ENCODE data around the gene CNTD1. TPM values are rescaled to one million over a fixed set of nuclear protein-coding genes. Genes with fewer than 3 reads are reported as not detected.

The CNTD1 gene
- total RNA-seq, 2 donors from 2014 or later = not detected

DNA sequence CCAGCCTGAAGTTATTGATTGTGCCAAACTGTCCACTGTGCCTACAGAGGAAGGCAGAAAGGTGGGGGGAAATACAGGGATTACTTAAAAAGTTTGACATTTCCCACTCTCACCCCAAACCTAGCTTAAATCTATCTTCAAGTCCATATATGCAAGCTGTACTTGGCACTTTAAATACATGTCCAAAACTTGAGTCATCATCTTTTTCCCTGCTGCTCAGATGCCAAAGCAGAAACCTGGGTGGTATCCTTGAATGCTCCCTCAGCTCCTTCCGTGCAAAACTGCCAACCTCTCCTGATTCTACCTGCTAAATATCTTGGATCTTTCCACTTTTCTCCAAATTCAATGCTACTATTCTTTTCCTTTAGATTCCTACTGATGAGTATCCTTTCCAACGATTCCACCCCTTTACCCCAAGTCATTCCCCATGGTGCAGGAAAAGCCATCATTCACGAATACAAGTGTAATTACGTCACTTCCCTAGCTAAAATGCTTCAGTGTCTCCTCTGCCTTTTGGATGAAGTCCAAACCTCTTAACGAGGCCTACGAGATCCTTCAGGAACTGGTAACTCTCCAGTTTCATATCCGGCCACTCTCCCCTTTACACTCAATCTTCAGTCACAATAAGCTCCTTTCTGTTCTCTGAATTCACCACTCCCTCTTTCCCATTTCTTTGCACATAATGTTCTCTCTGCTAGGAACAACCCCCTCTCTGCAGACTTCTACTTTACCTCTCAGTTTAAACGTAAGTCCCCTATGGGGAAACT is 16.2 kb downstream of the CNTD1 start:
- TF ChIP-seq, protein P1, sequence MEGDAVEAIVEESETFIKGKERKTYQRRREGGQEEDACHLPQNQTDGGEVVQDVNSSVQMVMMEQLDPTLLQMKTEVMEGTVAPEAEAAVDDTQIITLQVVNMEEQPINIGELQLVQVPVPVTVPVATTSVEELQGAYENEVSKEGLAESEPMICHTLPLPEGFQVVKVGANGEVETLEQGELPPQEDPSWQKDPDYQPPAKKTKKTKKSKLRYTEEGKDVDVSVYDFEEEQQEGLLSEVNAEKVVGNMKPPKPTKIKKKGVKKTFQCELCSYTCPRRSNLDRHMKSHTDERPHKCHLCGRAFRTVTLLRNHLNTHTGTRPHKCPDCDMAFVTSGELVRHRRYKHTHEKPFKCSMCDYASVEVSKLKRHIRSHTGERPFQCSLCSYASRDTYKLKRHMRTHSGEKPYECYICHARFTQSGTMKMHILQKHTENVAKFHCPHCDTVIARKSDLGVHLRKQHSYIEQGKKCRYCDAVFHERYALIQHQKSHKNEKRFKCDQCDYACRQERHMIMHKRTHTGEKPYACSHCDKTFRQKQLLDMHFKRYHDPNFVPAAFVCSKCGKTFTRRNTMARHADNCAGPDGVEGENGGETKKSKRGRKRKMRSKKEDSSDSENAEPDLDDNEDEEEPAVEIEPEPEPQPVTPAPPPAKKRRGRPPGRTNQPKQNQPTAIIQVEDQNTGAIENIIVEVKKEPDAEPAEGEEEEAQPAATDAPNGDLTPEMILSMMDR (conservative IDR thresholded peaks at IDR 0.05) = no peak
- H3K36me3 ChIP-seq (ENCODE audit: control insufficient read depth, insufficient read depth, low read length) = peaks cover 83% of the 10 kb centered on the region
- DNase-seq = no peak
- H3K27me3 Mint-ChIP-seq (ENCODE audit: insufficient read depth) = no peaks in the 10 kb centered on the region
- H3K36me3 Mint-ChIP-seq (ENCODE audit: low read depth) = peaks cover 70% of the 10 kb centered on the region
- no peak overlapping the region for H3K9ac ChIP-seq (ENCODE audit: extremely low read depth, low read length, poor library complexity, severe bottlenecking)
- H3K9me3 ChIP-seq (ENCODE audit: control insufficient read depth, low read length) = no peaks in the 10 kb centered on the region
- H3K4me3 ChIP-seq (ENCODE audit: low read length) = no peak overlapping the region
- no peak overlapping the region for H3K4me3 Mint-ChIP-seq
- no peak overlapping the region for H3K27ac ChIP-seq (ENCODE audit: low read depth, low read length)
- WGBS, 2 experiments (ENCODE audit: insufficient coverage in 1 of 2, insufficient read length in 1 of 2) = 93 to 96% methylated on average over 8 of the region's 8 CpGs
- no peaks in the 10 kb centered on the region for H3K9me3 Mint-ChIP-seq
- no peaks in the 10 kb centered on the region for H3K4me1 ChIP-seq (ENCODE audit: control insufficient read depth, insufficient read depth, low read length)
- H3K27me3 ChIP-seq (ENCODE audit: control insufficient read depth, insufficient read depth, low read length, poor library complexity, severe bottlenecking) = no peaks in the 10 kb centered on the region
- no peaks in the 10 kb centered on the region for H3K4me1 Mint-ChIP-seq
- H3K27ac Mint-ChIP-seq = no peak overlapping the region

DNA sequence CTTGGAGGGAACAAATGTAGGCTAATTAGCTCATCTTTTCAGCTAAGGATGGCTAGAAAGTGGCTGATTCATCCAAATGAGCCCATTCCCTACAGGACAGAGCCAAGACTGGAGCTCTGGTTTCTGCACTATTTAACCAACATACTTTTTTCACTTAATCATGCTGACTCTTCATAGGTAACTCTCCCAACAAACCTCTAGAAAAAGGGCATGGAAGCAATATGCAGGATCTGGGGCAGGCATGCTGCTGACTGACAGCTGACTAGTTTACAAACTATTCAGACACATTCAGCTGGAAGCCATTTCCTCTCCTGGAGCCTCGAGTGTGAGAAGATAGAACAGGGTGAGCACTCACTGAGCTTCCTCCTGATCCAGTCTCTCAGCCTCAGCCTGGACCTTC is 19.2 kb downstream of the CNTD1 start:
- no peaks in the 10 kb centered on the region for H3K27me3 ChIP-seq (ENCODE audit: control insufficient read depth, insufficient read depth, low read length, poor library complexity, severe bottlenecking)
- Mint-ChIP-seq H3K36me3 (ENCODE audit: low read depth) (peaks cover 65% of the 10 kb centered on the region), H3K4me3 (no peak overlapping the region), H3K4me1 (peaks cover 2% of the 10 kb centered on the region), H3K27ac (no peak overlapping the region), H3K9me3 (no peaks in the 10 kb centered on the region), H3K27me3 (ENCODE audit: insufficient read depth) (no peaks in the 10 kb centered on the region)
- TF ChIP-seq, protein P1 (conservative IDR thresholded peaks at IDR 0.05) = no peak
- no peaks in the 10 kb centered on the region for H3K4me1 ChIP-seq (ENCODE audit: control insufficient read depth, insufficient read depth, low read length)
- H3K4me3 ChIP-seq (ENCODE audit: low read length) = no peak overlapping the region
- no peak overlapping the region for H3K9ac ChIP-seq (ENCODE audit: extremely low read depth, low read length, poor library complexity, severe bottlenecking)
- 88 to 100% methylated on average over 1 of the region's 1 CpG for WGBS, 2 experiments (ENCODE audit: insufficient coverage in 1 of 2, insufficient read length in 1 of 2)
- no peak for DNase-seq
- H3K36me3 ChIP-seq (ENCODE audit: control insufficient read depth, insufficient read depth, low read length) = peaks cover 71% of the 10 kb centered on the region
- H3K9me3 ChIP-seq (ENCODE audit: control insufficient read depth, low read length) = no peaks in the 10 kb centered on the region
- H3K27ac ChIP-seq (ENCODE audit: low read depth, low read length) = no peak overlapping the region

DNA sequence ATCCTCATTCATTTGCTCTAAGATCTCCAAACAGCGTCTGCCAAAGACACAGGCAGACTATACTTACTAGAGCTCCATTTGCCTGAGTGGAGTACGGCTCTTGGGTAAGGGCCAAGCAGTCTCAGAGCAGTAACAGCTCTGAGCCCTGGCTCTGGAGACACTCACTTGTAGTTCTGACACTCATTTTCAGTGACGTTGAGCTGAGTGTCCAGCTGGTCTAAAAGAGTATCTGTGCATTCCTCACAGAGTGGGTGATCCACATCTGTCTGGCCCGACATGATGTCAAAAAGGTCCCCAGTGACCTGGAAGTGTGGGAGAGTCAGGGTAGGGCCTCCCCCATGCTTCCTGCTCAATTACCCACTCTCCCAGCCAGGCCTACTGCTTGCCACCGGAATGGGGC is 19.7 kb downstream of the CNTD1 start:
- Histone ChIP-seq H3K9me3 (ENCODE audit: control insufficient read depth, low read length) (no peaks in the 10 kb centered on the region), H3K27ac (ENCODE audit: low read depth, low read length) (no peak overlapping the region), H3K9ac (ENCODE audit: extremely low read depth, low read length, poor library complexity, severe bottlenecking) (no peak overlapping the region), H3K36me3 (ENCODE audit: control insufficient read depth, insufficient read depth, low read length) (peaks cover 70% of the 10 kb centered on the region), H3K27me3 (ENCODE audit: control insufficient read depth, insufficient read depth, low read length, poor library complexity, severe bottlenecking) (no peaks in the 10 kb centered on the region), H3K4me1 (ENCODE audit: control insufficient read depth, insufficient read depth, low read length) (no peaks in the 10 kb centered on the region), H3K4me3 (ENCODE audit: low read length) (no peak overlapping the region)
- Mint-ChIP-seq H3K27me3 (ENCODE audit: insufficient read depth) (no peaks in the 10 kb centered on the region), H3K4me1 (peaks cover 3% of the 10 kb centered on the region), H3K27ac (no peak overlapping the region), H3K36me3 (ENCODE audit: low read depth) (peaks cover 64% of the 10 kb centered on the region), H3K9me3 (no peaks in the 10 kb centered on the region), H3K4me3 (no peak overlapping the region)
- WGBS, 2 experiments (ENCODE audit: insufficient coverage in 1 of 2, insufficient read length in 1 of 2) = 95 to 96% methylated on average over 5 of the region's 5 CpGs
- DNase-seq = no peak
- TF ChIP-seq, protein P1 (conservative IDR thresholded peaks at IDR 0.05) = no peak
